Measurements from ENCODE around the gene ZNF850. TPM values are rescaled to one million over a fixed set of nuclear protein-coding genes. Genes with fewer than 3 reads are reported as not detected.
A peak's percentile ranks its signal among the peaks of the same experiment; 100 is the strongest.

The ZNF850 gene
- total RNA-seq, 1 experiment from 2014 or later: 1.4 TPM

GRCh38 chr19:36687214-36688056 lies 85.2 kb downstream of the ZNF850 start, which contains the start of gene ZNF567 (continued):
- TF ChIP-seq EGR1 (IDR thresholded peaks at IDR 0.05; ENCODE audit: low read depth) (peak; percentile 28; the same call in 1 of the 2 replicates), FOSL1 (IDR thresholded peaks at IDR 0.05; ENCODE audit: low read depth) (no peak), ATF3 (IDR thresholded peaks at IDR 0.05) (no peak), JUND (IDR thresholded peaks at IDR 0.05) (no peak), SP1 (IDR thresholded peaks at IDR 0.05; ENCODE audit: low read depth) (0 out of 2 replicates have a peak, but pooled peaks have one; percentile 24)

GRCh38 chr19:36686365-36687213 lies 86.0 kb downstream of the ZNF850 start:
- Histone ChIP-seq H3K9me3 (ENCODE audit: control insufficient read depth in 1 of 2, insufficient read depth in 1 of 2, low read depth in 1 of 2, low read length in 2 of 2) (peaks cover 0 to 4% of the 10 kb centered on the region in 2 experiments; a peak in 1 of 4 replicates), H3K36me3 (ENCODE audit: control insufficient read depth in 1 of 2, insufficient read depth in 2 of 2, low read length in 2 of 2) (peaks cover 14 to 21% of the 10 kb centered on the region in 2 experiments; a peak in 3 of 4 replicates), H3K4me1 (ENCODE audit: control insufficient read depth in 1 of 2, insufficient read depth in 2 of 2, low read length in 2 of 2) (peaks cover 0 to 13% of the 10 kb centered on the region in 2 experiments; a peak in 1 of 4 replicates), H3K27ac (ENCODE audit: low read depth, low read length) (peak overlapping the region; percentile 29; the same call in 1 of the 2 replicates), H2AFZ (ENCODE audit: low read depth, low read length, poor library complexity, severe bottlenecking) (no peak overlapping the region), H4K20me1 (ENCODE audit: insufficient read depth) (no peaks in the 10 kb centered on the region), H3K27me3 (ENCODE audit: insufficient read depth, low read length) (no peaks in the 10 kb centered on the region), H3K9me2 (ENCODE audit: insufficient read depth) (no peaks in the 10 kb centered on the region), H3K9ac (ENCODE audit: low read length) (peak overlapping the region; percentile 81), H3K4me3 (replicated peaks in 1 of 2; ENCODE audit: low read depth in 1 of 2, low read length in 2 of 2) (peak overlapping the region; percentile 88 to 90), H3K4me2 (ENCODE audit: low read length) (peak overlapping the region; percentile 72), H3K79me2 (ENCODE audit: insufficient read depth, low read length) (peaks cover 33% of the 10 kb centered on the region)
- ChIA-PET POLR2A (no interaction called here), RAD21 (ENCODE audit: low non-redundant PET in 1 of 2, low total read pairs in 2 of 2, uncharacterized antibody in 2 of 2, unreplicated experiment in 2 of 2) (no interaction called here), CTCF (no interaction called here)
- TSS peak; percentile 63 for BruUV-seq (replicated peaks)
- no peak for DNase-seq (ENCODE audit: low read depth, low spot score)
- intact Hi-C loops (cut with micrococcal nuclease): loop anchor here (5.0 to 10.0 kb wide), 2 partner anchors 449 to 472 kb away; partner anchors contain the start of genes ZNF146 and ZNF565
- no peak for ATAC-seq
- TF ChIP-seq MAX (IDR thresholded peaks at IDR 0.05) (no peak), CTCF (IDR thresholded peaks at IDR 0.05 in 2 of 3, conservative IDR thresholded peaks at IDR 0.05 in 1 of 3; ENCODE audit: borderline replicate concordance in 1 of 3, insufficient read depth in 1 of 3, low read depth in 2 of 3, low read length in 2 of 3) (no peak), SRF (IDR thresholded peaks at IDR 0.05; ENCODE audit: low read depth) (no peak), EZH2 (IDR thresholded peaks at IDR 0.05) (no peak), EGR1 (IDR thresholded peaks at IDR 0.05; ENCODE audit: low read depth) (no peak), ATF3 (IDR thresholded peaks at IDR 0.05) (no peak), CBX3 (IDR thresholded peaks at IDR 0.05; ENCODE audit: low read depth) (no peak), REST (IDR thresholded peaks at IDR 0.05; ENCODE audit: low read depth) (no peak), POLR2A (IDR thresholded peaks at IDR 0.05; ENCODE audit: borderline replicate concordance, extremely low read depth, insufficient read depth, insufficient read length) (no peak), FOSL1 (IDR thresholded peaks at IDR 0.05; ENCODE audit: low read depth) (no peak), ELF1 (IDR thresholded peaks at IDR 0.05; ENCODE audit: borderline replicate concordance, low read depth) (no peak), TCF7L2 (IDR thresholded peaks at IDR 0.05; ENCODE audit: borderline replicate concordance, extremely low read depth, insufficient read depth, insufficient read length) (no peak), JUND (IDR thresholded peaks at IDR 0.05) (no peak), SIN3A (IDR thresholded peaks at IDR 0.05; ENCODE audit: low read depth) (no peak)

All from HCT116 (cell line).